Measurements from ENCODE around the gene TEX28. TPM values are rescaled to one million over a fixed set of nuclear protein-coding genes. Genes with fewer than 3 reads are reported as not detected.
"Not testable (repeated sequence)": the region's sequence is repeated elsewhere in the genome, so short reads cannot be mapped to it uniquely, and the experiment has no call there.

The TEX28 gene
- total RNA-seq, result not detected

- H3K27me3 ChIP-seq, result no peaks in the 10 kb centered on the region
- no peaks in the 10 kb centered on the region for H3K9me3 ChIP-seq
- DNase-seq, result no peak
- H3K27ac ChIP-seq, result no peak within 1 kb of the TSS
- TF ChIP-seq POLR2A (IDR thresholded peaks at IDR 0.05) (no peak), CTCF (IDR thresholded peaks at IDR 0.05) (no peak)
- intact Hi-C loops (cut with DNase I; ENCODE audit: low total_unique reads), result no loop called here
- H3K36me3 ChIP-seq, result no peaks in the 10 kb centered on the region
- no peak within 1 kb of the TSS for H3K4me3 ChIP-seq
- H3K4me1 ChIP-seq, result no peaks in the 10 kb centered on the region
Observed at GRCh38 chrX:154294791-154295574, at the start of gene TEX28. Gene TEX28 (minus strand): TSS chrX:154295124. CDS start chrX:154292117, 3,007 bp downstream.

GRCh38 chrX:154343620-154344019, 48.7 kb upstream of the TEX28 start:
- intact Hi-C loops (cut with DNase I; ENCODE audit: low total_unique reads), result not testable (repeated sequence)

GRCh38 chrX:154343063-154343462, 48.1 kb upstream of the TEX28 start:
- H3K27ac ChIP-seq; H3K27me3 ChIP-seq; H3K36me3 ChIP-seq; DNase-seq; H3K9me3 ChIP-seq; H3K4me1 ChIP-seq; intact Hi-C loops (cut with DNase I; ENCODE audit: low total_unique reads); H3K4me3 ChIP-seq: not testable (repeated sequence)

More at GRCh38 chrX:154343620-154344019, 48.7 kb upstream of the TEX28 start:
- H3K9me3 ChIP-seq, H3K4me3 ChIP-seq, DNase-seq, H3K4me1 ChIP-seq, H3K27me3 ChIP-seq, H3K36me3 ChIP-seq, H3K27ac ChIP-seq: not testable (repeated sequence)

- intact Hi-C loops (cut with DNase I; ENCODE audit: low total_unique reads); H3K27me3 ChIP-seq; H3K4me3 ChIP-seq; DNase-seq; H3K27ac ChIP-seq; H3K36me3 ChIP-seq; H3K9me3 ChIP-seq; H3K4me1 ChIP-seq: not testable (repeated sequence)
Observed at GRCh38 chrX:154341399-154342298, 46.7 kb upstream of the TEX28 start.

GRCh38 chrX:154334496-154334895, 39.6 kb upstream of the TEX28 start:
- no peak for TF ChIP-seq POLR2A (IDR thresholded peaks at IDR 0.05)
- TF ChIP-seq CTCF (IDR thresholded peaks at IDR 0.05), result no peak
- H3K4me1 ChIP-seq, result no peaks in the 10 kb centered on the region
- H3K27me3 ChIP-seq, result no peaks in the 10 kb centered on the region
- DNase-seq, result no peak
- H3K4me3 ChIP-seq, result no peak overlapping the region
- no peak overlapping the region for H3K27ac ChIP-seq
- intact Hi-C loops (cut with DNase I; ENCODE audit: low total_unique reads), result no loop called here
- no peaks in the 10 kb centered on the region for H3K36me3 ChIP-seq
- no peaks in the 10 kb centered on the region for H3K9me3 ChIP-seq

GRCh38 chrX:154333837-154334271, 38.9 kb upstream of the TEX28 start:
- Histone ChIP-seq H3K27me3 (no peaks in the 10 kb centered on the region), H3K4me3 (no peak overlapping the region), H3K27ac (no peak overlapping the region), H3K4me1 (no peaks in the 10 kb centered on the region), H3K9me3 (no peaks in the 10 kb centered on the region), H3K36me3 (no peaks in the 10 kb centered on the region)
- intact Hi-C loops (cut with DNase I; ENCODE audit: low total_unique reads), result no loop called here
- DNase-seq, result no peak
- TF ChIP-seq POLR2A (IDR thresholded peaks at IDR 0.05) (no peak), CTCF (IDR thresholded peaks at IDR 0.05) (no peak)

Data from uterus (tissue), 4 donors.